HCT116 (cell line): ENCODE results near the gene NPHS1. TPM values are rescaled to one million over a fixed set of nuclear protein-coding genes. Genes with fewer than 3 reads are reported as not detected.

Experiments used
- ATAC-seq: fragments of 200-7000 bp; cut with Tn5 transposase; 2 replicates; pipeline ENCODE4 v1.9.1; 2020; ENCODE audit warnings: mild to moderate bottlenecking, moderate library complexity
- BruUV-seq: library from RNA; stranded (reverse); fragments of 400-500 nt; replicated peaks from 2 replicates; lab custom pipeline; 2021; lab: Mats Ljungman, UMichigan
- CTCF ChIA-PET: fragments of 300-600 bp; sonication (Branson Sonifier 250); formaldehyde crosslinking; loops from one replicate; lab custom pipeline; 2021; ENCODE audit warnings: antibody characterized with exemption; lab: Charles Lee
- POLR2A ChIA-PET: fragments of 300-600, 350-600 bp; sonication (Branson Sonifier 250); formaldehyde crosslinking; loops from one replicate; lab custom pipeline; 2021; ENCODE audit warnings: antibody characterized with exemption; lab: Charles Lee
- RAD21 ChIA-PET, 2 experiments: fragments of 300-600 bp; sonication (Branson Sonifier 250); formaldehyde crosslinking; loops; one replicate each; lab custom pipeline; 2023; ENCODE audit warnings: low total read pairs in 2 of 2; ENCODE audit not compliant: uncharacterized antibody in 2 of 2, unreplicated experiment in 2 of 2, low non-redundant PET in 1 of 2; lab: Charles Lee
- DNase-seq: peaks from one replicate; pipeline ENCODE4 v3.0.0-alpha.2; 2010; ENCODE audit warnings: low read depth, low spot score
- H2AFZ ChIP-seq: fragments of 200-600 bp; shearing (Covaris generic), sonication (generic); 2 replicates; pipeline ENCODE4 v1.6.1; 2017; ENCODE audit warnings: low read depth, mixed run types, mixed read lengths, antibody characterized with exemption, low read length; ENCODE audit not compliant: poor library complexity, severe bottlenecking
- H3K27ac ChIP-seq: 2 replicates; pipeline ENCODE4 v1.5.1; 2012; ENCODE audit warnings: low read depth, low read length
- H3K27me3 ChIP-seq: fragments of 200-600 bp; sonication (generic); 2 replicates; pipeline ENCODE4 v1.6.1; 2016; ENCODE audit warnings: mixed run types, low read length, mixed read lengths; ENCODE audit not compliant: insufficient read depth
- H3K36me3 ChIP-seq, 2 experiments: fragments of 200-500 bp in 1 of 2; fragments of 200-600 bp in 1 of 2; sonication (Bioruptor generic) in 1 of 2; sonication (generic) in 1 of 2; 2 replicates each; pipeline versions ENCODE4 v1.5.1 to v1.6.1; 2014 to 2016; ENCODE audit warnings: low read length in 2 of 2, inconsistent platforms in 1 of 2, mixed read lengths in 1 of 2, mixed run types in 1 of 2; ENCODE audit not compliant: insufficient read depth in 2 of 2, control insufficient read depth in 1 of 2
- H3K4me1 ChIP-seq, 2 experiments: fragments of 200-600 bp in 1 of 2; sonication (generic) in 1 of 2; 2 replicates each; pipeline versions ENCODE4 v1.5.1 to v1.6.1; 2012 to 2017; ENCODE audit warnings: low read length in 2 of 2, inconsistent platforms in 1 of 2, mild to moderate bottlenecking in 1 of 2, mixed read lengths in 1 of 2, mixed run types in 1 of 2, moderate library complexity in 1 of 2; ENCODE audit not compliant: insufficient read depth in 2 of 2, control insufficient read depth in 1 of 2
- H3K4me2 ChIP-seq: fragments of 200-600 bp; sonication (generic); 2 replicates; pipeline ENCODE4 v1.6.1; 2017; ENCODE audit warnings: mixed run types, low read length, mixed read lengths
- H3K4me3 ChIP-seq, 2 experiments: fragments of 200-600 bp in 1 of 2; sonication (generic) in 1 of 2; replicated peaks in 1 of 2; 2 replicates each; pipeline ENCODE4 v1.5.1; 2011 to 2016; ENCODE audit warnings: low read length in 2 of 2, control low read depth in 1 of 2, low read depth in 1 of 2, mild to moderate bottlenecking in 1 of 2, mixed read lengths in 1 of 2, mixed run types in 1 of 2
- H3K79me2 ChIP-seq: fragments of 200-600 bp; sonication (generic); 2 replicates; pipeline ENCODE4 v1.6.1; 2017; ENCODE audit warnings: mild to moderate bottlenecking, mixed run types, low read length, moderate library complexity, mixed read lengths; ENCODE audit not compliant: insufficient read depth
- H3K9ac ChIP-seq: fragments of 200-600 bp; sonication (generic); 2 replicates; pipeline ENCODE4 v1.6.1; 2016; ENCODE audit warnings: low read length, mixed read lengths
- H3K9me2 ChIP-seq: fragments of 200-600 bp; sonication (generic), shearing (Covaris generic); 2 replicates; pipeline ENCODE4 v1.6.1; 2017; ENCODE audit warnings: mixed run types, mild to moderate bottlenecking, moderate library complexity; ENCODE audit not compliant: insufficient read depth
- H3K9me3 ChIP-seq, 2 experiments: fragments of 200-500 bp in 1 of 2; fragments of 200-600 bp in 1 of 2; sonication (Bioruptor generic) in 1 of 2; sonication (generic) in 1 of 2; 2 replicates each; pipeline ENCODE4 v1.6.1; 2014 to 2017; ENCODE audit warnings: low read length in 2 of 2, mixed read lengths in 2 of 2, inconsistent platforms in 1 of 2, low read depth in 1 of 2, mild to moderate bottlenecking in 1 of 2, mixed run types in 1 of 2, moderate library complexity in 1 of 2; ENCODE audit not compliant: control insufficient read depth in 1 of 2, insufficient read depth in 1 of 2
- H4K20me1 ChIP-seq: fragments of 200-600 bp; sonication (generic), shearing (Covaris generic); 2 replicates; pipeline ENCODE4 v1.6.1; 2017; ENCODE audit warnings: mixed run types, mild to moderate bottlenecking, moderate library complexity; ENCODE audit not compliant: insufficient read depth
- ELF1 ChIP-seq: IDR thresholded peaks from 2 replicates; pipeline ENCODE4 v1.6.1; 2012; ENCODE audit warnings: low read depth, borderline replicate concordance
- EZH2 ChIP-seq: fragments of 200-600 bp; sonication (generic); IDR thresholded peaks from 2 replicates; pipeline ENCODE4 v1.6.1; 2017; ENCODE audit warnings: antibody characterized with exemption, mixed run types
- EZH2phosphoT487 ChIP-seq: fragments of 200-600 bp; IDR thresholded peaks from 2 replicates; pipeline ENCODE4 v1.6.1; 2018; ENCODE audit warnings: antibody characterized with exemption, borderline replicate concordance
- FOSL1 ChIP-seq: IDR thresholded peaks from 2 replicates; pipeline ENCODE4 v1.6.1; 2012; ENCODE audit warnings: low read depth
- JUND ChIP-seq: IDR thresholded peaks from 2 replicates; pipeline ENCODE4 v1.6.1; 2012
- POLR2A ChIP-seq: IDR thresholded peaks from 2 replicates; pipeline ENCODE4 v1.7.0; 2011; ENCODE audit warnings: borderline replicate concordance; ENCODE audit not compliant: insufficient read depth, insufficient read length; ENCODE audit errors: extremely low read depth
- RAD21 ChIP-seq: IDR thresholded peaks from 2 replicates; pipeline ENCODE4 v1.6.1; 2012; ENCODE audit warnings: low read depth, mild to moderate bottlenecking
- SP1 ChIP-seq: IDR thresholded peaks from 2 replicates; pipeline ENCODE4 v1.6.1; 2012; ENCODE audit warnings: low read depth
- SRF ChIP-seq: IDR thresholded peaks from 2 replicates; pipeline ENCODE4 v1.6.1; 2012; ENCODE audit warnings: low read depth
- TCF7L2 ChIP-seq: IDR thresholded peaks from 2 replicates; pipeline ENCODE4 v1.7.0; 2011; ENCODE audit warnings: borderline replicate concordance, inconsistent platforms; ENCODE audit not compliant: insufficient read depth, insufficient read length; ENCODE audit errors: extremely low read depth
- ZFX ChIP-seq: fragments of 450-650 bp; IDR thresholded peaks from 2 replicates; pipeline ENCODE4 v1.6.1; 2017
- intact Hi-C: fragments of 100-400 bp; cut with micrococcal nuclease; formaldehyde crosslinking; loops from 2 replicates; pipeline ENCODE4 v1.10.0; 2022
- total RNA-seq: library from RNA; stranded (reverse); gene quantifications from one replicate; pipeline ENCODE4 v1.2.1, GENCODE V29; 2021; ENCODE audit not compliant: unreplicated experiment
- TF ChIP-seq, protein P1 (sequence below), 3 experiments: fragments of 200-600 bp in 1 of 3; sonication (generic) in 1 of 3; IDR thresholded peaks in 2 of 3; conservative IDR thresholded peaks in 1 of 3; 2 replicates each; pipeline ENCODE4 v1.5.1; 2012 to 2017; ENCODE audit warnings: low read depth in 2 of 3, low read length in 2 of 3, antibody characterized with exemption in 1 of 3, borderline replicate concordance in 1 of 3, control low read depth in 1 of 3, mild to moderate bottlenecking in 1 of 3, mixed read lengths in 1 of 3, mixed run types in 1 of 3, moderate library complexity in 1 of 3; ENCODE audit not compliant: insufficient read depth in 1 of 3

Gene NPHS1
- total RNA-seq, 1 experiment from 2014 or later: 0.57 TPM

DNA sequence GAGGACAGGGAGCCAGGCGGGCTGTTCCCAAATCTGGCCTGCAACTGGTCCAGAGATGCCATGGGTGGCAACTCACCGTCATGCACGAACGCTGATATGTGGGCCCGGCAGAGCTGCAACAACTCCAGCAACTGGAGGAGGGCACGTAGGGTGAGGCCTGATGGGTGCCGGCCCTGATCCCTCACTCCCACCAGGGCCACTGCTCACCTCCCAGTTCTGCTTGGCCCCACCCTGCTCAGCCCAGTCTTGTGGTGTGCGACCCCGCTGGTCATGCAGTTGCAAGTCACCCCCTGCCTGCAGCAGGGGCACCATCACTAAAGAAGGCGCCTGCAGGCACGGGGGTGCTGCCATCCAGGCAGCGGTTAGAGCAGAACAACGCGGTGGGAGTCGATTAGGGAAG lies 60.0 kb downstream of the NPHS1 start:
- H2AFZ ChIP-seq: no peak overlapping the region
- no peaks in the 10 kb centered on the region for H3K27me3 ChIP-seq
- TF ChIP-seq TCF7L2 (no peak), EZH2 (no peak), EZH2phosphoT487 (no peak), SRF (no peak), POLR2A (no peak), SP1 (no peak), ELF1 (no peak), RAD21 (no peak), ZFX (no peak), JUND (no peak), FOSL1 (no peak)
- TF ChIP-seq, protein P1, sequence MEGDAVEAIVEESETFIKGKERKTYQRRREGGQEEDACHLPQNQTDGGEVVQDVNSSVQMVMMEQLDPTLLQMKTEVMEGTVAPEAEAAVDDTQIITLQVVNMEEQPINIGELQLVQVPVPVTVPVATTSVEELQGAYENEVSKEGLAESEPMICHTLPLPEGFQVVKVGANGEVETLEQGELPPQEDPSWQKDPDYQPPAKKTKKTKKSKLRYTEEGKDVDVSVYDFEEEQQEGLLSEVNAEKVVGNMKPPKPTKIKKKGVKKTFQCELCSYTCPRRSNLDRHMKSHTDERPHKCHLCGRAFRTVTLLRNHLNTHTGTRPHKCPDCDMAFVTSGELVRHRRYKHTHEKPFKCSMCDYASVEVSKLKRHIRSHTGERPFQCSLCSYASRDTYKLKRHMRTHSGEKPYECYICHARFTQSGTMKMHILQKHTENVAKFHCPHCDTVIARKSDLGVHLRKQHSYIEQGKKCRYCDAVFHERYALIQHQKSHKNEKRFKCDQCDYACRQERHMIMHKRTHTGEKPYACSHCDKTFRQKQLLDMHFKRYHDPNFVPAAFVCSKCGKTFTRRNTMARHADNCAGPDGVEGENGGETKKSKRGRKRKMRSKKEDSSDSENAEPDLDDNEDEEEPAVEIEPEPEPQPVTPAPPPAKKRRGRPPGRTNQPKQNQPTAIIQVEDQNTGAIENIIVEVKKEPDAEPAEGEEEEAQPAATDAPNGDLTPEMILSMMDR (IDR thresholded peaks at IDR 0.05 in 2 of 3, conservative IDR thresholded peaks at IDR 0.05 in 1 of 3; ENCODE audit: borderline replicate concordance in 1 of 3, insufficient read depth in 1 of 3, low read depth in 2 of 3, low read length in 2 of 3): no peak
- ChIA-PET CTCF (no interaction called here), RAD21 (no interaction called here), POLR2A (no interaction called here)
- no peaks in the 10 kb centered on the region for H4K20me1 ChIP-seq
- H3K79me2 ChIP-seq: no peaks in the 10 kb centered on the region
- BruUV-seq: no TSS peak
- H3K9ac ChIP-seq: no peak overlapping the region
- H3K4me2 ChIP-seq: no peak overlapping the region
- intact Hi-C loops: no loop called here
- H3K4me3 ChIP-seq: no peak overlapping the region
- H3K4me1 ChIP-seq: peaks cover 0 to 5% of the 10 kb centered on the region in 2 experiments; a peak in 2 of 4 replicates
- ATAC-seq: no peak
- no peaks in the 10 kb centered on the region for H3K9me2 ChIP-seq
- H3K36me3 ChIP-seq: no peaks in the 10 kb centered on the region
- DNase-seq: no peak
- no peak overlapping the region for H3K27ac ChIP-seq
- H3K9me3 ChIP-seq: no peaks in the 10 kb centered on the region
